NCI-H526 treated with DMSO at 0.1 percent for 48 hours (cell line): ENCODE measurements around the gene EVI5L.
"Not testable (repeated sequence)": the region's sequence is repeated elsewhere in the genome, so short reads cannot be mapped to it uniquely, and the experiment has no call there.

Source experiments
- DNase-seq: peaks from one replicate; lab custom pipeline; 2025; lab: John Stamatoyannopoulos, UW

The EVI5L gene

GRCh38 chr19:7846155-7846646, 16.2 kb downstream of the EVI5L start:
- DNase-seq = no peak

GRCh38 chr19:7847664-7848063, 17.6 kb downstream of the EVI5L start:
- DNase-seq = no peak

- DNase-seq = no peak
These were observed 18.9 kb downstream of the EVI5L start for GRCh38 chr19:7848779-7849457.

GRCh38 chr19:7849631-7849999, 19.6 kb downstream of the EVI5L start:
- no peak for DNase-seq

GRCh38 chr19:7850000-7850813, 20.2 kb downstream of the EVI5L start:
- DNase-seq = no peak

- no peak for DNase-seq
These were observed 21.1 kb downstream of the EVI5L start for GRCh38 chr19:7850945-7851622.

GRCh38 chr19:7851623-7852500, 21.8 kb downstream of the EVI5L start:
- DNase-seq = no peak

- peak; percentile 57 for DNase-seq
These were observed 23.1 kb downstream of the EVI5L start for GRCh38 chr19:7852851-7853769.

GRCh38 chr19:7853770-7854128, 23.7 kb downstream of the EVI5L start:
- no peak for DNase-seq

- no peak for DNase-seq
These were observed 25.5 kb downstream of the EVI5L start for GRCh38 chr19:7855426-7856108.

- DNase-seq = no peak
These were observed 26.1 kb downstream of the EVI5L start for GRCh38 chr19:7856109-7856591.

- DNase-seq = no peak
These were observed 27.0 kb downstream of the EVI5L start for GRCh38 chr19:7856679-7857663.

- DNase-seq = no peak
These were observed 27.7 kb downstream of the EVI5L start for GRCh38 chr19:7857727-7858108.

- no peak for DNase-seq
These were observed 28.2 kb downstream of the EVI5L start for GRCh38 chr19:7858109-7858770.

GRCh38 chr19:7859087-7859486, 29.1 kb downstream of the EVI5L start:
- not testable (repeated sequence) for DNase-seq

GRCh38 chr19:7859831-7860713, 30.1 kb downstream of the EVI5L start:
- no peak for DNase-seq
